HCT116 (cell line): ENCODE results near the gene CELF4. TPM values are rescaled to one million over a fixed set of nuclear protein-coding genes. Genes with fewer than 3 reads are reported as not detected.

Experiments used
- ATAC-seq: fragments of 200-7000 bp; cut with Tn5 transposase; 2 replicates; pipeline ENCODE4 v1.9.1; 2020; ENCODE audit warnings: mild to moderate bottlenecking, moderate library complexity
- BruUV-seq: library from RNA; stranded (reverse); fragments of 400-500 nt; replicated peaks from 2 replicates; lab custom pipeline; 2021; lab: Mats Ljungman, UMichigan
- CTCF ChIA-PET: fragments of 300-600 bp; sonication (Branson Sonifier 250); formaldehyde crosslinking; loops from one replicate; lab custom pipeline; 2021; ENCODE audit warnings: antibody characterized with exemption; lab: Charles Lee
- POLR2A ChIA-PET: fragments of 300-600, 350-600 bp; sonication (Branson Sonifier 250); formaldehyde crosslinking; loops from one replicate; lab custom pipeline; 2021; ENCODE audit warnings: antibody characterized with exemption; lab: Charles Lee
- RAD21 ChIA-PET, 2 experiments: fragments of 300-600 bp; sonication (Branson Sonifier 250); formaldehyde crosslinking; loops; one replicate each; lab custom pipeline; 2023; ENCODE audit warnings: low total read pairs in 2 of 2; ENCODE audit not compliant: uncharacterized antibody in 2 of 2, unreplicated experiment in 2 of 2, low non-redundant PET in 1 of 2; lab: Charles Lee
- DNase-seq: peaks from one replicate; pipeline ENCODE4 v3.0.0-alpha.2; 2010; ENCODE audit warnings: low read depth, low spot score
- H2AFZ ChIP-seq: fragments of 200-600 bp; shearing (Covaris generic), sonication (generic); 2 replicates; pipeline ENCODE4 v1.6.1; 2017; ENCODE audit warnings: low read depth, mixed run types, mixed read lengths, antibody characterized with exemption, low read length; ENCODE audit not compliant: poor library complexity, severe bottlenecking
- H3K27ac ChIP-seq: 2 replicates; pipeline ENCODE4 v1.5.1; 2012; ENCODE audit warnings: low read depth, low read length
- H3K27me3 ChIP-seq: fragments of 200-600 bp; sonication (generic); 2 replicates; pipeline ENCODE4 v1.6.1; 2016; ENCODE audit warnings: mixed run types, low read length, mixed read lengths; ENCODE audit not compliant: insufficient read depth
- H3K36me3 ChIP-seq, 2 experiments: fragments of 200-500 bp in 1 of 2; fragments of 200-600 bp in 1 of 2; sonication (Bioruptor generic) in 1 of 2; sonication (generic) in 1 of 2; 2 replicates each; pipeline versions ENCODE4 v1.5.1 to v1.6.1; 2014 to 2016; ENCODE audit warnings: low read length in 2 of 2, inconsistent platforms in 1 of 2, mixed read lengths in 1 of 2, mixed run types in 1 of 2; ENCODE audit not compliant: insufficient read depth in 2 of 2, control insufficient read depth in 1 of 2
- H3K4me1 ChIP-seq, 2 experiments: fragments of 200-600 bp in 1 of 2; sonication (generic) in 1 of 2; 2 replicates each; pipeline versions ENCODE4 v1.5.1 to v1.6.1; 2012 to 2017; ENCODE audit warnings: low read length in 2 of 2, inconsistent platforms in 1 of 2, mild to moderate bottlenecking in 1 of 2, mixed read lengths in 1 of 2, mixed run types in 1 of 2, moderate library complexity in 1 of 2; ENCODE audit not compliant: insufficient read depth in 2 of 2, control insufficient read depth in 1 of 2
- H3K4me2 ChIP-seq: fragments of 200-600 bp; sonication (generic); 2 replicates; pipeline ENCODE4 v1.6.1; 2017; ENCODE audit warnings: mixed run types, low read length, mixed read lengths
- H3K4me3 ChIP-seq, 2 experiments: fragments of 200-600 bp in 1 of 2; sonication (generic) in 1 of 2; replicated peaks in 1 of 2; 2 replicates each; pipeline ENCODE4 v1.5.1; 2011 to 2016; ENCODE audit warnings: low read length in 2 of 2, control low read depth in 1 of 2, low read depth in 1 of 2, mild to moderate bottlenecking in 1 of 2, mixed read lengths in 1 of 2, mixed run types in 1 of 2
- H3K79me2 ChIP-seq: fragments of 200-600 bp; sonication (generic); 2 replicates; pipeline ENCODE4 v1.6.1; 2017; ENCODE audit warnings: mild to moderate bottlenecking, mixed run types, low read length, moderate library complexity, mixed read lengths; ENCODE audit not compliant: insufficient read depth
- H3K9ac ChIP-seq: fragments of 200-600 bp; sonication (generic); 2 replicates; pipeline ENCODE4 v1.6.1; 2016; ENCODE audit warnings: low read length, mixed read lengths
- H3K9me2 ChIP-seq: fragments of 200-600 bp; sonication (generic), shearing (Covaris generic); 2 replicates; pipeline ENCODE4 v1.6.1; 2017; ENCODE audit warnings: mixed run types, mild to moderate bottlenecking, moderate library complexity; ENCODE audit not compliant: insufficient read depth
- H3K9me3 ChIP-seq, 2 experiments: fragments of 200-500 bp in 1 of 2; fragments of 200-600 bp in 1 of 2; sonication (Bioruptor generic) in 1 of 2; sonication (generic) in 1 of 2; 2 replicates each; pipeline ENCODE4 v1.6.1; 2014 to 2017; ENCODE audit warnings: low read length in 2 of 2, mixed read lengths in 2 of 2, inconsistent platforms in 1 of 2, low read depth in 1 of 2, mild to moderate bottlenecking in 1 of 2, mixed run types in 1 of 2, moderate library complexity in 1 of 2; ENCODE audit not compliant: control insufficient read depth in 1 of 2, insufficient read depth in 1 of 2
- H4K20me1 ChIP-seq: fragments of 200-600 bp; sonication (generic), shearing (Covaris generic); 2 replicates; pipeline ENCODE4 v1.6.1; 2017; ENCODE audit warnings: mixed run types, mild to moderate bottlenecking, moderate library complexity; ENCODE audit not compliant: insufficient read depth
- EGR1 ChIP-seq: IDR thresholded peaks from 2 replicates; pipeline ENCODE4 v1.6.1; 2012; ENCODE audit warnings: low read depth
- EZH2 ChIP-seq: fragments of 200-600 bp; sonication (generic); IDR thresholded peaks from 2 replicates; pipeline ENCODE4 v1.6.1; 2017; ENCODE audit warnings: antibody characterized with exemption, mixed run types
- EZH2phosphoT487 ChIP-seq: fragments of 200-600 bp; IDR thresholded peaks from 2 replicates; pipeline ENCODE4 v1.6.1; 2018; ENCODE audit warnings: antibody characterized with exemption, borderline replicate concordance
- FOSL1 ChIP-seq: IDR thresholded peaks from 2 replicates; pipeline ENCODE4 v1.6.1; 2012; ENCODE audit warnings: low read depth
- POLR2A ChIP-seq: IDR thresholded peaks from 2 replicates; pipeline ENCODE4 v1.7.0; 2011; ENCODE audit warnings: borderline replicate concordance; ENCODE audit not compliant: insufficient read depth, insufficient read length; ENCODE audit errors: extremely low read depth
- SIN3A ChIP-seq: IDR thresholded peaks from 2 replicates; pipeline ENCODE4 v1.6.1; 2012; ENCODE audit warnings: low read depth
- SP1 ChIP-seq: IDR thresholded peaks from 2 replicates; pipeline ENCODE4 v1.6.1; 2012; ENCODE audit warnings: low read depth
- SRF ChIP-seq: IDR thresholded peaks from 2 replicates; pipeline ENCODE4 v1.6.1; 2012; ENCODE audit warnings: low read depth
- TCF7L2 ChIP-seq: IDR thresholded peaks from 2 replicates; pipeline ENCODE4 v1.7.0; 2011; ENCODE audit warnings: borderline replicate concordance, inconsistent platforms; ENCODE audit not compliant: insufficient read depth, insufficient read length; ENCODE audit errors: extremely low read depth
- YY1 ChIP-seq: IDR thresholded peaks from 2 replicates; pipeline ENCODE4 v1.6.1; 2011; ENCODE audit warnings: low read length, low read depth, moderate library complexity, mild to moderate bottlenecking; ENCODE audit not compliant: insufficient replicate concordance; ENCODE audit errors: extremely low read depth
- ZFX ChIP-seq: fragments of 450-650 bp; IDR thresholded peaks from 2 replicates; pipeline ENCODE4 v1.6.1; 2017
- ZNF274 ChIP-seq: fragments of 200-500 bp; sonication (Bioruptor generic); IDR thresholded peaks from 2 replicates; pipeline ENCODE4 v1.6.1; 2014; ENCODE audit warnings: mild to moderate bottlenecking, low read depth, low read length, inconsistent platforms
- intact Hi-C: fragments of 100-400 bp; cut with micrococcal nuclease; formaldehyde crosslinking; loops from 2 replicates; pipeline ENCODE4 v1.10.0; 2022
- total RNA-seq: library from RNA; stranded (reverse); gene quantifications from one replicate; pipeline ENCODE4 v1.2.1, GENCODE V29; 2021; ENCODE audit not compliant: unreplicated experiment
- TF ChIP-seq, protein P1 (sequence below): IDR thresholded peaks from 2 replicates; pipeline ENCODE4 v1.6.1; 2012
- TF ChIP-seq, protein P2 (sequence below): IDR thresholded peaks from 2 replicates; pipeline ENCODE4 v1.6.1; 2012

The CELF4 gene
- total RNA-seq, 1 experiment from 2014 or later = not detected

DNA sequence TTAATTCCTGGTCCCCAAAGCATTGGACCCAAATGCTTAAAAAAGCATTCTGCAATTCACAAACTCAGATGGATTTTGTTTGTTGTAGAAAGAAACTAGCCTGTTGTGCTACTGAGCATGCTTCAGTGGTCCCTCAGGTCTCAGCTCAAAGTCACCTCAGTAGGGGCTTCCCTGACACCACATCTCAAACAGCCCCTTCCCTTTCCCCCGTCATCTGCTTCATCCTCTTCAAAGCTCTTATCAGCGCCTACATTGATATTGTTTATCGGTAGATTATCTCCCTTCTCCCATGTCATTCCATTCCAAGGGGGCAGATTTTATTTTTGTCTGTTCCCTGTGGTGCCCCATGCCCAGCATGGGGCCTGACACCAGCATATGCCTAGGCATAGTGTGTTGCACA is 172.9 kb downstream of the CELF4 start:
- TF ChIP-seq ZNF274 = no peak
- no peak for TF ChIP-seq FOSL1
- no peak for TF ChIP-seq EZH2phosphoT487
- no peak for TF ChIP-seq SP1
- TF ChIP-seq EGR1 = no peak
- TF ChIP-seq POLR2A = no peak
- no TSS peak for BruUV-seq
- POLR2A ChIA-PET = no interaction called here

DNA sequence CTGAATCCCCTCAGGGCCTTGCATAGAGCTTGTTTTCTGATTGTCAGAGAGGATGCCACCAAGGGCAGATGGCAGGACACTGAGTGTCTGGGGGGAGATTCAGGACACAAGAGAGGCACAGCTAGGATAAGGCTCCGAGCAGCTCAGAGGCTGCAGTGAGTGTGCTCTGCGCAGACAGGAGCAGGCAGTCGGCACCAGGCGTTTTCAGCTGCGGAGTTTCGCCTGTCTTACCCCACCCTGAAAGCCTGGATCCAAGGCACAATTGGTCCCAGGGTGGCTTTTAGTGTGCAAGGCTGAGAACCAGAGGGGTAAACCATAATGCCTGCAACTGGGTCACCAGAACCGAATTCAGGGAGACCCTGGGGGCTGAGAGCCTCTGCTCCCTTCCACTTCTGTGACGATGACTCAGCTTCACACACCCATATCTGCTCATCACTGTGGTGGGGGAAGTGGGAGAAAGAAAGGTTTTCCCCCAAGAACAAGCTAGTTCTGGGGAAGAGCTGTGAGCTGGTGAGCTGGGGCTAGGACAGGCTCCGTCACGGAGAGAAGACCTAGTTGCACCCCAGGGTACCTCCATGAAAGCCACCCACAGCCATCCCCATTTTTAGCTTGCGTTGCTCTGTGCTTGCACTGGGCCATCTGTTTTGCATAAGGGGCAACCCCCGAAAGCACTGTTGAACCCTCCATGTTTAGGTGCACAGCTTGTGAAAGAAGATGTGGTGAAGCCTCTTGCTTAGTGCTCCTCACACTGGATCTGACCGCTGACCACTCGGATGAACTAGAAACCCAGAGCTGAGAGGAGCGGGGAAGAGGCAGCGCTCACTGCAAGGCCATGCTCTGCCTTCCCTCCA is 173.7 kb downstream of the CELF4 start:
- ChIA-PET CTCF (no interaction called here), POLR2A (no interaction called here), RAD21 (no interaction called here)
- Histone ChIP-seq H3K36me3 (no peaks in the 10 kb centered on the region), H2AFZ (no peak overlapping the region), H3K27me3 (peaks cover 16% of the 10 kb centered on the region), H4K20me1 (no peaks in the 10 kb centered on the region), H3K27ac (no peak overlapping the region), H3K9ac (no peak overlapping the region), H3K9me2 (no peaks in the 10 kb centered on the region), H3K9me3 (no peaks in the 10 kb centered on the region), H3K79me2 (no peaks in the 10 kb centered on the region), H3K4me2 (no peak overlapping the region), H3K4me3 (no peak overlapping the region), H3K4me1 (peaks cover 11 to 14% of the 10 kb centered on the region in 2 experiments; a peak in 3 of 4 replicates)
- intact Hi-C loops = no loop called here
- BruUV-seq = no TSS peak
- DNase-seq = no peak
- no peak for TF ChIP-seq EZH2phosphoT487
- TF ChIP-seq SP1 = no peak
- TF ChIP-seq YY1 = no peak
- no peak for TF ChIP-seq SRF
- no peak for TF ChIP-seq ZNF274
- no peak for TF ChIP-seq ZFX
- TF ChIP-seq, protein P1, sequence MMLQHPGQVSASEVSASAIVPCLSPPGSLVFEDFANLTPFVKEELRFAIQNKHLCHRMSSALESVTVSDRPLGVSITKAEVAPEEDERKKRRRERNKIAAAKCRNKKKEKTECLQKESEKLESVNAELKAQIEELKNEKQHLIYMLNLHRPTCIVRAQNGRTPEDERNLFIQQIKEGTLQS = no peak
- TF ChIP-seq, protein P2, sequence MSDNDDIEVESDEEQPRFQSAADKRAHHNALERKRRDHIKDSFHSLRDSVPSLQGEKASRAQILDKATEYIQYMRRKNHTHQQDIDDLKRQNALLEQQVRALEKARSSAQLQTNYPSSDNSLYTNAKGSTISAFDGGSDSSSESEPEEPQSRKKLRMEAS = no peak
- TF ChIP-seq EGR1 = no peak
- TF ChIP-seq POLR2A = no peak
- no peak for TF ChIP-seq EZH2
- TF ChIP-seq SIN3A = no peak
- TF ChIP-seq TCF7L2 = no peak
- no peak for ATAC-seq

More for the DNA sequence above, 172.9 kb downstream of the CELF4 start:
- no peak overlapping the region for H3K4me3 ChIP-seq
- H3K4me1 ChIP-seq = peaks cover 11 to 14% of the 10 kb centered on the region in 2 experiments; a peak in 3 of 4 replicates
- ATAC-seq = no peak
- no peaks in the 10 kb centered on the region for H3K79me2 ChIP-seq
- no peak overlapping the region for H3K27ac ChIP-seq
- intact Hi-C loops = no loop called here
- RAD21 ChIA-PET = no interaction called here
- no peaks in the 10 kb centered on the region for H3K9me3 ChIP-seq
- no peaks in the 10 kb centered on the region for H3K9me2 ChIP-seq
- H2AFZ ChIP-seq = no peak overlapping the region
- no peak for DNase-seq
- no peaks in the 10 kb centered on the region for H3K36me3 ChIP-seq
- no peak overlapping the region for H3K9ac ChIP-seq
- peaks cover 14% of the 10 kb centered on the region for H3K27me3 ChIP-seq
- CTCF ChIA-PET = no interaction called here
- no peaks in the 10 kb centered on the region for H4K20me1 ChIP-seq
- H3K4me2 ChIP-seq = no peak overlapping the region
